ENCODE measurements around the gene CYFIP2. TPM values are rescaled to one million over a fixed set of nuclear protein-coding genes. Genes with fewer than 3 reads are reported as not detected.

Gene CYFIP2
- polyA plus RNA-seq, 1 donor from 2014 or later: 59.7 TPM

- Histone ChIP-seq H4K20me1 (ENCODE audit: insufficient read depth) (no peaks in the 10 kb centered on the region), H3K9ac (ENCODE audit: low read length) (no peak overlapping the region), H3K27ac (ENCODE audit: low read length) (no peak overlapping the region), H2AFZ (ENCODE audit: low read depth, low read length) (no peak overlapping the region), H3K4me3 (ENCODE audit: low read length) (no peak overlapping the region), H3K9me2 (ENCODE audit: insufficient read depth, low read length) (no peaks in the 10 kb centered on the region), H3K4me2 (ENCODE audit: low read length) (no peak overlapping the region), H3K27me3 (ENCODE audit: insufficient read depth, low read depth, low read length) (no peaks in the 10 kb centered on the region), H3K79me2 (replicated peaks; ENCODE audit: insufficient read depth, low read length) (no peaks in the 10 kb centered on the region), H3F3A (ENCODE audit: insufficient read depth, low read length, poor library complexity, severe bottlenecking) (no peaks in the 10 kb centered on the region), H3K9me3 (ENCODE audit: low read length) (no peaks in the 10 kb centered on the region), H3K36me3 (ENCODE audit: insufficient read depth, low read length) (peaks cover 14% of the 10 kb centered on the region)
- TF ChIP-seq TAF1 (IDR thresholded peaks at IDR 0.05; ENCODE audit: low read depth): no peak
- no peak for TF ChIP-seq SMC3 (conservative IDR thresholded peaks at IDR 0.05; ENCODE audit: poor library complexity)
- no peak for TF ChIP-seq REST (IDR thresholded peaks at IDR 0.05; ENCODE audit: borderline replicate concordance)
- TF ChIP-seq EZH2 (IDR thresholded peaks at IDR 0.05; ENCODE audit: borderline replicate concordance, insufficient read depth, low read length, poor library complexity, severe bottlenecking): no peak
- TF ChIP-seq CTCF (IDR thresholded peaks at IDR 0.05; ENCODE audit: poor library complexity, severe bottlenecking): no peak
- no peak for TF ChIP-seq EP300 (conservative IDR thresholded peaks at IDR 0.05; ENCODE audit: poor library complexity, severe bottlenecking)
- no peak for TF ChIP-seq MXI1 (conservative IDR thresholded peaks at IDR 0.05; ENCODE audit: poor library complexity, severe bottlenecking)
- no peak for TF ChIP-seq POLR2AphosphoS5 (IDR thresholded peaks at IDR 0.05)
- TF ChIP-seq RAD21 (conservative IDR thresholded peaks at IDR 0.05): no peak
Observed at GRCh38 chr5:157306081-157306480, 40.2 kb downstream of the CYFIP2 start.

GRCh38 chr5:157306692-157307471, 41.0 kb downstream of the CYFIP2 start:
- H3K79me2 ChIP-seq (replicated peaks; ENCODE audit: insufficient read depth, low read length): no peaks in the 10 kb centered on the region
- no peaks in the 10 kb centered on the region for H3F3A ChIP-seq (ENCODE audit: insufficient read depth, low read length, poor library complexity, severe bottlenecking)
- no peaks in the 10 kb centered on the region for H3K9me2 ChIP-seq (ENCODE audit: insufficient read depth, low read length)
- no peak overlapping the region for H3K4me3 ChIP-seq (ENCODE audit: low read length)
- H3K9ac ChIP-seq (ENCODE audit: low read length): no peak overlapping the region
- H3K27ac ChIP-seq (ENCODE audit: low read length): no peak overlapping the region
- H3K36me3 ChIP-seq (ENCODE audit: insufficient read depth, low read length): peaks cover 14% of the 10 kb centered on the region
- TF ChIP-seq CTCF (IDR thresholded peaks at IDR 0.05; ENCODE audit: poor library complexity, severe bottlenecking) (no peak), SMC3 (conservative IDR thresholded peaks at IDR 0.05; ENCODE audit: poor library complexity) (no peak), MXI1 (conservative IDR thresholded peaks at IDR 0.05; ENCODE audit: poor library complexity, severe bottlenecking) (no peak), REST (IDR thresholded peaks at IDR 0.05; ENCODE audit: borderline replicate concordance) (no peak), EZH2 (IDR thresholded peaks at IDR 0.05; ENCODE audit: borderline replicate concordance, insufficient read depth, low read length, poor library complexity, severe bottlenecking) (no peak), TAF1 (IDR thresholded peaks at IDR 0.05; ENCODE audit: low read depth) (no peak), POLR2AphosphoS5 (IDR thresholded peaks at IDR 0.05) (no peak), RAD21 (conservative IDR thresholded peaks at IDR 0.05) (no peak), EP300 (conservative IDR thresholded peaks at IDR 0.05; ENCODE audit: poor library complexity, severe bottlenecking) (no peak)
- no peaks in the 10 kb centered on the region for H3K27me3 ChIP-seq (ENCODE audit: insufficient read depth, low read depth, low read length)
- H4K20me1 ChIP-seq (ENCODE audit: insufficient read depth): no peaks in the 10 kb centered on the region
- no peaks in the 10 kb centered on the region for H3K9me3 ChIP-seq (ENCODE audit: low read length)
- no peak overlapping the region for H3K4me2 ChIP-seq (ENCODE audit: low read length)
- H2AFZ ChIP-seq (ENCODE audit: low read depth, low read length): no peak overlapping the region
